GM15510 (cell line): ENCODE measurements around the gene OGG1.

Experiments
- POLR2A ChIP-seq: IDR thresholded peaks from 3 replicates; pipeline ENCODE4 v1.6.1; 2011; ENCODE audit warnings: borderline replicate concordance; ENCODE audit not compliant: insufficient read length; ENCODE audit errors: extremely low read depth

The OGG1 gene

DNA sequence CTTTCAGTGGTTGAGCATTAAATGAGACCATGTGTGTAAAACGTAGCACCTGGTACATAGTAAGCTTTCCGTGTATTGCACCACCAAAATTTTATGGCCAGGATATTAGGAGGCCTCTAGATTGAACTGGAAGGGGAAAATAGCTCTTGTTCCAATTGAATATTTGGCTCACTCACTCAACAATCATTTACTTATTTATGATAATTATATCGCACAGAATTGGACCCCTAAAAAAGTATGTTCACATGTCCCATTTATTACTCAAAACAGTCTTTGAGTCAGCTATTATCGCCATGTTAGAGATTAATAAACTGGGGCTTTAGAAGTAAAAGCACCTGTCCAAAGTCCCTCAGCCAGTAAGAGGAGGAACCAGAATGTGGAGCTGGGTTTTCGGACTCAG, 55.2 kb downstream of the OGG1 start:
- TF ChIP-seq POLR2A: no peak

DNA sequence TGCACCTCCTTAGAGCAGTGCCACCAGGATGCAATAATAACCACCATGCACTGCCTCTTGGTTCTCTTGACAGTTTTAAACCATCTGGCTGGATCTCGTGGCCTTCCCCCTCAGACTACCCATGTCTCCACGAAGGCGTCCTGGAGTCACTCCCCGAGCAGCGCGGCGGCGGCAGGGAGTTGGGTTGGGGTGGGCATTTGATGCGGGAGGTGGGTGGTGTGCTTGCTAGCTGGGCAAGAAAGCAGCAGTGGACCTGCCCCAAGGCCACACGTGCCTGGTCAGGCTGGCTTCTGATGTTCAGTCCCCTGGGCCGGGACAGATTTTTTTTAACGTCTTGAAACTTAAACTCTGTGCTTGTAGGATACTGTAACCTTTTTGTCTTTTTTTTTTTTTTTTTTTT, 56.4 kb downstream of the OGG1 start:
- no peak for TF ChIP-seq POLR2A
